ENCODE measurements around the gene CKMT2. TPM values are rescaled to one million over a fixed set of nuclear protein-coding genes. Genes with fewer than 3 reads are reported as not detected.

Gene CKMT2
- total and polyA plus RNA-seq, 2 donors (not counting 3 experiments of a cell fraction or from before 2014, with no cell fraction given) = not detected

DNA sequence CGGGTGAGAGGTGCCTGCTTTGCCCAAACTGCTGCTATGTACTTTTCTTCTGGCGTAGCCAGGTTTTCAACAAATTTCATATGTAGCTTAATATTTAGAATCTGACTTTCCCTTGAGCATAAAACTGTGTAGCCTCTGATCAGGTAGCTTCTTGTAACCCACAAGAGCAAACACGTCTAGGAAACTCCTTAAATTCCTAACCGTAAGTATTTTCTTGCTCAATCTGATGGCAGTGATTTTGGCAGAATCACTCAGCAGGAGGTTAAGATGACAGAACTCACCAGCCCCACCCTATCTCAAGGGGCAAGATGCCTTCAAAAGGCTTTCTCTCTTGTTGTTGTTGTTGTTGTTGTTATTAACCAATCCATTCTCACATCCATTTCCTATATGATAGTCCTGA is 20.8 kb downstream of the CKMT2 start:
- H3K4me2 ChIP-seq (ENCODE audit: insufficient read depth, low read length) = no peak overlapping the region
- no peak overlapping the region for H3K9ac ChIP-seq (replicated peaks; ENCODE audit: extremely low read depth, insufficient read depth, low read length)
- BruUV-seq (replicated peaks) = no TSS peak
- TF ChIP-seq FOS (IDR thresholded peaks at IDR 0.05; ENCODE audit: borderline replicate concordance, insufficient read depth, low read length) (no peak), EZH2 (IDR thresholded peaks at IDR 0.05; ENCODE audit: borderline replicate concordance, low read depth, low read length, severe bottlenecking) (no peak), POLR2A (IDR thresholded peaks at IDR 0.05; ENCODE audit: low read depth, low read length) (no peak), GATA2 (IDR thresholded peaks at IDR 0.05; ENCODE audit: insufficient read depth, insufficient read length, low read depth, low read length) (no peak), MAX (IDR thresholded peaks at IDR 0.05; ENCODE audit: insufficient read depth, insufficient read length) (no peak)
- no peaks in the 10 kb centered on the region for H3K9me3 ChIP-seq (replicated peaks; ENCODE audit: control insufficient read depth, insufficient read depth, low read length)
- H2AFZ ChIP-seq (ENCODE audit: low read depth, low read length) = no peak overlapping the region
- POLR2A ChIA-PET = no interaction called here
- H3K36me3 ChIP-seq (ENCODE audit: control insufficient read depth in 2 of 2, extremely low read depth in 1 of 2, insufficient read depth in 2 of 2, low read length in 2 of 2) = no peaks in the 10 kb centered on the region
- dilution Hi-C loops (cut with MboI; ENCODE audit: extremely low pct_ligation_motif_present, low sequenced_read_pairs) (no loop called here), intact Hi-C loops (cut with micrococcal nuclease) (no loop called here)
- H3K79me2 ChIP-seq (ENCODE audit: control insufficient read depth, insufficient read depth, low read length) = no peaks in the 10 kb centered on the region
- H3K9me1 ChIP-seq (replicated peaks; ENCODE audit: control insufficient read depth, extremely low read depth, insufficient read depth, low read length) = no peaks in the 10 kb centered on the region
- H3K27ac ChIP-seq (ENCODE audit: insufficient read depth, low read depth, low read length) = no peak overlapping the region
- H4K20me1 ChIP-seq (replicated peaks; ENCODE audit: control insufficient read depth, extremely low read depth, insufficient read depth, low read length) = no peaks in the 10 kb centered on the region
- no peak for FAIRE-seq
- no peak for DNase-seq (ENCODE audit: low read depth, low spot score)
- H3K4me3 ChIP-seq (replicated peaks in 1 of 3; ENCODE audit: insufficient read depth in 1 of 3, low read depth in 1 of 3, low read length in 3 of 3) = no peak overlapping the region
- CTCF ChIA-PET = no interaction called here
- H3K27me3 ChIP-seq (ENCODE audit: control insufficient read depth in 2 of 2, insufficient read depth in 2 of 2, low read length in 2 of 2) = no peaks in the 10 kb centered on the region
- H3K4me1 ChIP-seq (ENCODE audit: control insufficient read depth, extremely low read depth, insufficient read depth, low read length) = no peaks in the 10 kb centered on the region

- intact Hi-C loops (cut with micrococcal nuclease) = no loop called here
These were observed 21.9 kb downstream of the CKMT2 start for GRCh38 chr5:81254886-81255559.

More at GRCh38 chr5:81254886-81255559, 21.9 kb downstream of the CKMT2 start:
- Histone ChIP-seq H3K4me2 (ENCODE audit: insufficient read depth, low read length) (no peak overlapping the region), H3K79me2 (ENCODE audit: control insufficient read depth, insufficient read depth, low read length) (no peaks in the 10 kb centered on the region), H3K4me1 (ENCODE audit: control insufficient read depth, extremely low read depth, insufficient read depth, low read length) (no peaks in the 10 kb centered on the region), H3K4me3 (replicated peaks in 1 of 3; ENCODE audit: insufficient read depth in 1 of 3, low read depth in 1 of 3, low read length in 3 of 3) (no peak overlapping the region), H3K9me3 (replicated peaks; ENCODE audit: control insufficient read depth, insufficient read depth, low read length) (no peaks in the 10 kb centered on the region), H3K9ac (replicated peaks; ENCODE audit: extremely low read depth, insufficient read depth, low read length) (no peak overlapping the region), H3K27ac (ENCODE audit: insufficient read depth, low read depth, low read length) (no peak overlapping the region), H4K20me1 (replicated peaks; ENCODE audit: control insufficient read depth, extremely low read depth, insufficient read depth, low read length) (no peaks in the 10 kb centered on the region), H3K9me1 (replicated peaks; ENCODE audit: control insufficient read depth, extremely low read depth, insufficient read depth, low read length) (no peaks in the 10 kb centered on the region), H3K27me3 (ENCODE audit: control insufficient read depth in 2 of 2, insufficient read depth in 2 of 2, low read length in 2 of 2) (no peaks in the 10 kb centered on the region), H2AFZ (ENCODE audit: low read depth, low read length) (no peak overlapping the region), H3K36me3 (ENCODE audit: control insufficient read depth in 2 of 2, extremely low read depth in 1 of 2, insufficient read depth in 2 of 2, low read length in 2 of 2) (no peaks in the 10 kb centered on the region)
- no TSS peak for BruUV-seq (replicated peaks)
- ChIA-PET CTCF (no interaction called here), POLR2A (no interaction called here)
- TF ChIP-seq MYC (IDR thresholded peaks at IDR 0.05; ENCODE audit: low read depth, low read length) = no peak
- no peak for TF ChIP-seq GATA2 (IDR thresholded peaks at IDR 0.05; ENCODE audit: insufficient read depth, insufficient read length, low read depth, low read length)
- TF ChIP-seq, protein P1, sequence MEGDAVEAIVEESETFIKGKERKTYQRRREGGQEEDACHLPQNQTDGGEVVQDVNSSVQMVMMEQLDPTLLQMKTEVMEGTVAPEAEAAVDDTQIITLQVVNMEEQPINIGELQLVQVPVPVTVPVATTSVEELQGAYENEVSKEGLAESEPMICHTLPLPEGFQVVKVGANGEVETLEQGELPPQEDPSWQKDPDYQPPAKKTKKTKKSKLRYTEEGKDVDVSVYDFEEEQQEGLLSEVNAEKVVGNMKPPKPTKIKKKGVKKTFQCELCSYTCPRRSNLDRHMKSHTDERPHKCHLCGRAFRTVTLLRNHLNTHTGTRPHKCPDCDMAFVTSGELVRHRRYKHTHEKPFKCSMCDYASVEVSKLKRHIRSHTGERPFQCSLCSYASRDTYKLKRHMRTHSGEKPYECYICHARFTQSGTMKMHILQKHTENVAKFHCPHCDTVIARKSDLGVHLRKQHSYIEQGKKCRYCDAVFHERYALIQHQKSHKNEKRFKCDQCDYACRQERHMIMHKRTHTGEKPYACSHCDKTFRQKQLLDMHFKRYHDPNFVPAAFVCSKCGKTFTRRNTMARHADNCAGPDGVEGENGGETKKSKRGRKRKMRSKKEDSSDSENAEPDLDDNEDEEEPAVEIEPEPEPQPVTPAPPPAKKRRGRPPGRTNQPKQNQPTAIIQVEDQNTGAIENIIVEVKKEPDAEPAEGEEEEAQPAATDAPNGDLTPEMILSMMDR (IDR thresholded peaks at IDR 0.05; ENCODE audit: extremely low read depth in 1 of 2, insufficient read depth in 1 of 2, low read depth in 1 of 2, low read length in 2 of 2) = no peak
- TF ChIP-seq JUN (IDR thresholded peaks at IDR 0.05; ENCODE audit: borderline replicate concordance, insufficient read depth, insufficient read length, low read depth) = no peak
- TF ChIP-seq POLR2AphosphoS5 (IDR thresholded peaks at IDR 0.05; ENCODE audit: insufficient read depth, low read depth, low read length) = no peak
- no peak for TF ChIP-seq MAX (IDR thresholded peaks at IDR 0.05; ENCODE audit: insufficient read depth, insufficient read length)
- TF ChIP-seq POLR2A (IDR thresholded peaks at IDR 0.05; ENCODE audit: low read depth, low read length) = no peak
- no peak for TF ChIP-seq EZH2 (IDR thresholded peaks at IDR 0.05; ENCODE audit: borderline replicate concordance, low read depth, low read length, severe bottlenecking)
- no peak for TF ChIP-seq FOS (IDR thresholded peaks at IDR 0.05; ENCODE audit: borderline replicate concordance, insufficient read depth, low read length)
- dilution Hi-C loops (cut with MboI; ENCODE audit: extremely low pct_ligation_motif_present, low sequenced_read_pairs) = no loop called here
- no peak for DNase-seq (ENCODE audit: low read depth, low spot score)
- no peak for FAIRE-seq
